GM21619 (cell line): ENCODE measurements around the gene TMEM254.
"Not testable (repeated sequence)": the region's sequence is repeated elsewhere in the genome, so short reads cannot be mapped to it uniquely, and the experiment has no call there.

ENCODE experiments used
- ATAC-seq: cut with Tn5 transposase; IDR thresholded peaks from one replicate; pipeline ENCODE4 v1.9.1; 2021; ENCODE audit not compliant: unreplicated experiment

Gene TMEM254, protein sequence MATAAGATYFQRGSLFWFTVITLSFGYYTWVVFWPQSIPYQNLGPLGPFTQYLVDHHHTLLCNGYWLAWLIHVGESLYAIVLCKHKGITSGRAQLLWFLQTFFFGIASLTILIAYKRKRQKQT

DNA sequence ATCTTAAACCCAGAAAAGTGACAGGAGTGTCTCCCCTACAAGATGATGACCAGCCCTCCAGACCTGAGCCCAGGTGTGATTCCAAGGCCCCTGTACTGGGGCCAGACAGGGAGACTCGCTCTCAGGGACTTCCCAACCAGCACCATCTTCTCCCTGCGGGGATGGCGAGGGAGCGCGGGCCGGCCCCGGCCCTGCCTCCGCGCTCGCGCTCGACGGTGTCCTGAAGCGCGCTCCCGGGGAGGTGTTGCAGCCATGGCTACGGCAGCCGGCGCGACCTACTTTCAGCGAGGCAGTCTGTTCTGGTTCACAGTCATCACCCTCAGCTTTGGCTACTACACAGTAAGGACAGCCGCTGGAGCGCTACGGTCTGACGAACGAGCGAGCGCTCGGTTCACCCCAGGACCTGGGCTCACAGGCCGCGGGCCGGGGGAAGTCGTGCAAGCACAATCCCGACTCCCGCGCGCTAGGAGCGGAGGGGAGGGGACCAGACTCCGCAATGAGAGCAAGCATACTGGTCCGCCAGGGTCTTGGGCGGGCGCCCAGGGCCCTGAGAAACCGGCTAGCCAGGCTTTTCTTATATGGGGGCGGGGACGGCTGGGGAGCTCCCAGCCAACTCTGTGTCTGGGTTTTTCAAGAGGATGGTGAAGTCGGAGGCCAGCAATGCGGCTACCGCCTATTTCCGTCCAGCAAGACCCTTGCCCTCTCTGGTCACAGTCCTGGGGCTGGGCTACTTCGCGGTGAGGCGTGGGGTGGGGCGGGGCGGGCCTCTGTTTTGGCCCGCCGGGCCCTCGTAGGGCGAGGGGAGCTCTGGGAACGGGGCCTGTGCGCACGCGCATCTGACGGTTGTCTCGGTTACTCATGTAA is at the start of gene TMEM254:
TMEM254 (plus strand) TSS at position 218 of the 864 bp plus-strand sequence; CDS start at position 253, 35 bp downstream.
- ATAC-seq: peak; percentile 89

DNA sequence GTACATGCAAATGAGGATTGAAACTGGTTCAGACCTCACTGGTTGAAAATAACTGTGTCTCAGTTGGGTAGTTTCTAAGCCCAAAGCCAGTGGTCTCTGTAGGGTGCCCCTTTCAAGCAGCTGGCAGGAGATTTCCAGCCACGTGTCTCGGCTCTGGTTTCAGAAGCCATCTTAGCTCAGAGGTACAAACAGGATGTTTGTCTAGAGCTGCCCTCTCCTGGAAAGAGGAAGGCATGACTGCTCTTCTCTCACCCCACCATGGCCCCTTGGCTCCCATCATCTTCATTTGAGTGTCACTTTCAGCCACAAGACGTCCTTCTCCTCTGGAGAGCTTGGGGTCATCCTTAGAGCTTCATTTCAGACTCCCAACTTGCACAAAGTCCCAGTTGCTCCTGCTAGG is 49.3 kb upstream of the TMEM254 start:
- ATAC-seq: peak; percentile 80

GRCh38 chr10:80029865-80030264 is 48.6 kb upstream of the TMEM254 start:
- not testable (repeated sequence) for ATAC-seq

DNA sequence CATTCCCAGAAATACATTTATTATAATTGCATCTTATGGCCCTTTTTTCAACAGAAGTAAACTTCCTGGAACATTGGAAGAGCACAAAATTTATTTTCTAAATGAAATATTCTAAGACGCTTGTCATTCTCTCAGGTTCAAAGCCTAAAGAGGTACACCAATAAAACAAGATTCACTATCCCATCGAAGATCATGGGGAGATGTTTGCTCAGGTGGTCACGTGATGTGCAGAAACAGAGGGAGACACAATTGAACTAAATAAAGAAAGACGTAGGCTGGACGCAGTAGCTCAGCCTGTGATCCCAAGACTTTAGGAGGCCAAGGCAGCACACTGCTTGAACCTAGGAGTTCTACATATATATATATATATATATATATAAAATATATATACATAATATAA is 46.0 kb upstream of the TMEM254 start:
- ATAC-seq: no peak

DNA sequence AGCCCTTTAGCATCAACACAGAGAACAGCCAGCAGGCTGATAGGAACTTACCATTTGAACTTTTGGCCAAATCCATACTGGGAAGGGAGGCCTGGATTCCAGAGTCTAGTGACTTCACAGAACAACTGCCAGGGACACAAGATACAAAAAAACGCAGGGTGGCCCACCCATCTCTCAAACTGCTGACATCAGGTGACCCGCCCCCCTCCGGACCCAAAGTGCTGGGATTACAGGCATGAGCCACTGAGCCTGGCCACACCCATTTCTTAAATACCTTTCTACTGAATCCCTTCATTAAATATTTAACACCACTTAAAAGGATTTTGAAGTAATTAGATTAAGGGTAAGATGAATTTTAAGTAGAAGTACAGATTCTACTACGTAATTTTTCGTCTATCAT is 43.7 kb upstream of the TMEM254 start:
- ATAC-seq: not testable (repeated sequence)

- not testable (repeated sequence) for ATAC-seq
These were observed 43.0 kb upstream of the TMEM254 start for GRCh38 chr10:80035430-80035829.

DNA sequence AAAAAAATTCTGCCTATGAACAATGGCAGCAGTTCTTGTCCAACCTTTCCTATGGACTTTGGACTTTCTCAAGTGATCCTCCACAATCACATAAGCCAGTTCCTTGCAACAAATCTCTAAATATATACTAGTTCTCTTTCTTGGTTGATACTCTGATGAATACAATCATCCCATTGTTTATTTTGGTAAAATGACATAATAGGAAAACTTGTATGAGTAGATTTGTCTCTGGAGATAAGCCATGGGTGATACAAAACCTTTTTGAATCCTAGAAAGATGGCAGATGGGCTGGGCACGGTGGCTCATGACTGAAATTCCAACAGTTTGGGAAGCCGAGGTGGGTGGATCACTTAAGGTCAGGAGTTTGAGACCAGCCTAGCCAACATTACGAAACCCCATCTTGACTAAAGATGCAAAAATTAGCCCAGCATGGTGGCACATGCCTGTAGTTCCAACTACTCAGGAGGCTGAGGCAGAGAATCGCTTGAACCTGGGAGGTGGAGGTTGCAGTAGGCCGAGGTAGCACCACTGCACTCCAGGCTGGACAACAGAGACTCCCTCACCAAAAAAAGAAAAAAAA is 41.5 kb upstream of the TMEM254 start:
- not testable (repeated sequence) for ATAC-seq

GRCh38 chr10:80038226-80038625 is 40.2 kb upstream of the TMEM254 start:
- ATAC-seq: not testable (repeated sequence)

DNA sequence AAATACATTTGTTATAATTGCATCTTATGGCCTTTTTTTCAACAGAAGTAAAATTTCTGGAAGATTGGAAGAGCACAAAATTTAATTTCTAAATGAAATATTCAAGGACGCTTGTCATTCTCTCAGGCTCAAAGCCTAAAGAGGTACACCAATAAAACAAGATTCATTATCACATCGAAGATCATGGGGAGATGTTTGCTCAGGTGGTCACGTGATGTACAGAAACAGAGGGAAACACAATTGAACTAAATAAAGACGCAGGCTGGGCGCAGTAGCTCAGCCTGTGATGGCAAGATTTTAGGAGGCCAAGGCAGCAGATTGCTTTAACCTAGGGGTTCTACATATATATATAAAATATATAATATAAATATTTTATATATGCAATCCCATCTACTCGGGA is 37.3 kb upstream of the TMEM254 start:
- ATAC-seq: no peak

DNA sequence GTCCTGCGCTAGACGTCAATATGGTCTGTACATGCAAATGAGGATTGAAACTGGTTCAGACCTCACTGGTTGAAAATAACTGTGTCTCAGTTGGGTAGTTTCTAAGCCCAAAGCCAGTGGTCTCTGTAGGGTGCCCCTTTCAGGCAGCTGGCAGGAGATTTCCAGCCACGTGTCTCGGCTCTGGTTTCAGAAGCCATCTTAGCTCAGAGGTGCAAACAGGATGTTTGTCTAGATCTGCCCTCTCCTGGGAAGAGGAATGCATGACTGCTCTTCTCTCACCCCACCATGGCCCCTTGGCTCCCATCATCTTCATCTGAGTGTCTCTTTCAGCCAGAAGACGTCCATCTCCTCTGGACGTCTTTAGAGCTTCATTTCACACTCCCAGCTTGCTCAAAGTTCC is 33.5 kb upstream of the TMEM254 start:
- not testable (repeated sequence) for ATAC-seq

DNA sequence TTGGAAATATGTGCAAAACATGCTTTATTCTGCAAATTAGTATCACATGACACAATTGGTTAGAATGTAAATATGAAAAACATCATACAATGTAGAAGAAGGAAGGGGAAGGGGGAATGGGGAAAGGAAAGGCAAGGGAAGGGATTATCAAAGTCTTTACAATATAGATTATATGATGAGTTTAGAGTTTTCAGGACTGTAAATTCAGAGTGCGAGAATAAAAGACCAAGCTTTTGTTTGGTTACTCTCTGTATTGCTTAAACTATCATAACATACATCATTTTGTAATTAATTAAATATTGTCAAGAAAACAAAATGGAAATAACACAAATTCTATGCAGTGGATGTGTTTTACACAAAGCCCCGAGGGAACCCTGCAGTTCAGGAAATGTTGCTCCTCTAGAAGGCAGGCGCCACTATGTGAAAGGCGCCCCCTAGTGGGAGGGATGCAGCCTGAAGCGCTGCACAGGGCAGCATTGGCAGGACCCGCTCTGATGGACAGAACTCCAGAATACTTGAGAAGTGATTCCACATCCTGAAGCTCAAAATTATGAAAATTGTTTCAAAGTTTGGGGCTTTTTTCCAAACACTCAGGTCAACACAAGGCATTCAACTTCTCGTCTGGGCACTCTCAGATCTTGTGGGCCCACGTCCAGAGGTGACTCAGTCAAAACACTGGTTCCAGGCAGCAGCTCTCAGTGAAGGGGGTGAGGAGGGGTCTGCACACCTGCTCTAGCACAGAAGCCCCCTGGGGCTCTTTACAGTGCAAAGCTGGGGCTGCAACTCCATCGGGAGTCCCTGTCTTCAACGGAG is 31.6 kb upstream of the TMEM254 start:
- ATAC-seq: peak; percentile 87

DNA sequence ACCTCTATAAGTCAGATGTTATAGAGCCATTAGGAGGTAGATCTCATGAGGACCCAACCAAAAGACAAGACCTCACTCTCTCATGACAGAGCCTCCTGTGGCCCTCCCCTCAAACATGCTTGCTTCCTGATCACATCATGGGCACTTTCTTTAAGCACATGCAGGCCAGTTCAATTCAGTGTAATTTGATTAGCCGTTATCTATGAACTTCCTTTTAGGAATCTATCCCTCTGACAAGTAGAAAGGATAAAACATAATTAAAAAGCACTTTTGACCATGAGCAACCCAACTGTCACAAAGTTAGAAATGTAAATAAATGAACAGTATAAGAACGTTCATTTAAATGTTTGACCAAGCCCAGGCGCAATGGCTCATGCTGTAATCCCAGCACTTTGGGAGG is 27.7 kb upstream of the TMEM254 start:
- no peak for ATAC-seq

GRCh38 chr10:80051993-80052392 is 26.5 kb upstream of the TMEM254 start:
- no peak for ATAC-seq

GRCh38 chr10:80055760-80056159 is 22.7 kb upstream of the TMEM254 start:
- ATAC-seq: no peak

DNA sequence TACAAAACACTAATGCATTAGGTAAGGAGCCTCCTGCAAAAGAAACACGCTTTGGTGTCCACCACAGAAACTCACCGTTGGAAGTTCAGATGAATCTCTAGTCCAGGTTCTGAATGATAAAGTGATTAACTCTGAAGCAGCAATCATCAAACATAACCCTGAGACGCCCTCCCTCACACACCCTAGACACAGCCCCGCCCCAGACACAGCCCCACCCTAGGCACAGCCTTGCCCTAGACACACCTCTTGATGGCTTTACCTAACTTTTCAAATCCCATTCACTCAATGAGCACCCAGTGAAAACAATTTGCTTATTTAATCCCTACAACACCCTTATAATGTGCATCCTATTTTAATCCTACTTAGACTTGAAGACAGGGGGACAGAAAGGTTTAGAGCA is 21.3 kb upstream of the TMEM254 start:
- ATAC-seq: no peak

- no peak for ATAC-seq
These were observed 14.2 kb upstream of the TMEM254 start for GRCh38 chr10:80064120-80064886.

GRCh38 chr10:80066809-80067208 is 11.7 kb upstream of the TMEM254 start:
- ATAC-seq: no peak

GRCh38 chr10:80067821-80068220 is 10.6 kb upstream of the TMEM254 start:
- ATAC-seq: not testable (repeated sequence)

DNA sequence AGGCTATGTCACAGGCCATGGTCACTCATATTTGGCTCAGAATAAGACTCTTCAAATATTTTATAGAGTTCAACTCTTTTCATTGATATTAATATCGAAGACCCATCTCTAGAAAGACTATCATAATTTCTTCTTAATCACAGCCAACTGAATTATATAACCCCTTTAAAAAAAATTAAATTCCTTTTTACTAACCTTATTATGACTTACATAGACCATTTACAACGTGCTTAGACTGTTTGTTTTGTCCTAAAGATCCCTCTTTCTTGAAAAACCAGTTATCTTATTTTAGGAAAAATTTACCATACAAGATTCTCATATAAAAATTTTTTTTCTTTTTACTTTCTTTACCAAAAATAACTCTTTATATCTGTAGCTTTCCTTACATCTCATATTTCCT is 10.2 kb upstream of the TMEM254 start:
- ATAC-seq: no peak

DNA sequence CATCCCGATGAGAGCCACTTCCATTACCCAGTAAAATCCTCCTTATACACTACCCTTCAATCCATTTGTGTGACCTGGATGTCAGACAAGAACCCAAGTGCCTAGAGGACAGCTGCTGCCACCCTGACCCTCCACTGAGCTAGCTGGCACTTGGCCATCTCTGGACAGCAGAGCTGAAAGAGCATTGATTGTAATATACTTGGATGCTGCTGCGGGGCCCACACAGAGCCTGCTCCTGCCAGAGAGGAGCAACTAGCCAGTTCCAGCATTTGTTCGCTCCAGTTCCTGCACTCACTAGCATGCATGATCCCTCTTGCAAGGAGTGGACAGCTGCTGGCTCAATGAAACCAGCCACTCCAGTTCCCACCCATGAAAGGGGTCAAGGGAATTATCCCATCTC is 8.4 kb upstream of the TMEM254 start:
- no peak for ATAC-seq

DNA sequence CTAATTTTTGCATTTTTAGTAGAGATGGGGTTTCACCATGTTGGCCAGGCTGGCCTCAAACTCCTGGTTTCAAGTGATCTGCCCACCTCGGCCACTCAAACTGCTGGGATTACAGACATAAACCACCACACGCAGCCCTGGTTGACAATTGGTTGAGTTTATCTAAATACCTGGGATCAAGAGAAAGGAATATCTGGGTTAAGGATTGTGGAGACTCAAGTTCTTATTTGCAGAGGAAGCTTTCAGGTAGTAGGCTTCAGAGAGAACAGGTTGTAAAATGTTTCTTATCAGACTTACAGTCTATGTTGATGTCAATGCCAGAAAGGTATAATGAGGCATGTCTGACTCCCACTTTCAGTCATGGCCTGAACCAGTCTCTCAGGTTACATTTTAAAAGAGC is 5.9 kb upstream of the TMEM254 start:
- no peak for ATAC-seq
